Fibroblast of pulmonary artery (primary cell): ENCODE data around the gene ITGAX.

ENCODE experiments used
- DNase-seq: peaks from one replicate; pipeline ENCODE4 v3.0.0-alpha.2; 2010; ENCODE audit warnings: low read depth
- H3K4me3 ChIP-seq: replicated peaks from 2 replicates; pipeline ENCODE4 v1.5.1; 2011; ENCODE audit warnings: low read depth, mild to moderate bottlenecking, control low read depth, low read length, moderate library complexity
- TF ChIP-seq, protein P1 (sequence below): IDR thresholded peaks from 2 replicates; pipeline ENCODE4 v1.5.1; 2011; ENCODE audit warnings: mild to moderate bottlenecking, control low read depth, low read length, inconsistent platforms; ENCODE audit errors: missing control alignments

ITGAX gene

DNA sequence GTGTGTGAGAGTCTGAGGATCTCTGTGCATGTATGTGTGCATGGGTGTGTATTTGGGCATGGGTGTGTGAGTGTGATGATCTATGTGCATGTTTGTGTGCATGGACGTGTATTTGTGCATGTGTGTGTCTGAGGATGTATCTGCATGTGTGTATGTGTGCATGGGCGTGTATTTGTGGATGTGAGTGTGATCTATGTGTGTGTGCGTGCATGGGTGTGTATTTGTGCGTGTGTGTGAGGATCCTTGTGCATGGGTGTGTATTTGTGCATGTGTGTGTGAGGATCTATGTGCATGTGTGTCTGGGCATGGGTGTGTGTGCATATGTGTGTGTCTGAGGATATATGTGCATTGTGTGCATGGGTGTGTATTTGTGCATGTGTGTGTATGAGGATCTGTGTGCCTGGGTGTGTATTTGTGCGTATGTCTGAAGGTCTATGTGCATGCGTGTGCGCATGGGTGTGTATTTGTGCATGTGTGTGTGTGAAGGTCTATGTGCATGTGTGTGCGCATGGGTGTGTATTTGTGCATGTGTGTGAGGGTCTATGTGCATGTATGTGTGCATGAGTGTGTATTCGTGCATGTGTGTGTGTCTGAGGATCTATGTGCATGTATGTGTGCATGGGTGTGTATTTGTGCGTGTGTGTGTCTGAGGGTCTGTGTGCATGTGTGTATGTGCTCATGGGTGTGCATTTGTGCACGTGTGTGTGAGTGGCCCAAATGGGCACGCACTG, 26.5 kb upstream of the ITGAX start:
- DNase-seq = no peak
- no peak overlapping the region for H3K4me3 ChIP-seq
- TF ChIP-seq, protein P1, sequence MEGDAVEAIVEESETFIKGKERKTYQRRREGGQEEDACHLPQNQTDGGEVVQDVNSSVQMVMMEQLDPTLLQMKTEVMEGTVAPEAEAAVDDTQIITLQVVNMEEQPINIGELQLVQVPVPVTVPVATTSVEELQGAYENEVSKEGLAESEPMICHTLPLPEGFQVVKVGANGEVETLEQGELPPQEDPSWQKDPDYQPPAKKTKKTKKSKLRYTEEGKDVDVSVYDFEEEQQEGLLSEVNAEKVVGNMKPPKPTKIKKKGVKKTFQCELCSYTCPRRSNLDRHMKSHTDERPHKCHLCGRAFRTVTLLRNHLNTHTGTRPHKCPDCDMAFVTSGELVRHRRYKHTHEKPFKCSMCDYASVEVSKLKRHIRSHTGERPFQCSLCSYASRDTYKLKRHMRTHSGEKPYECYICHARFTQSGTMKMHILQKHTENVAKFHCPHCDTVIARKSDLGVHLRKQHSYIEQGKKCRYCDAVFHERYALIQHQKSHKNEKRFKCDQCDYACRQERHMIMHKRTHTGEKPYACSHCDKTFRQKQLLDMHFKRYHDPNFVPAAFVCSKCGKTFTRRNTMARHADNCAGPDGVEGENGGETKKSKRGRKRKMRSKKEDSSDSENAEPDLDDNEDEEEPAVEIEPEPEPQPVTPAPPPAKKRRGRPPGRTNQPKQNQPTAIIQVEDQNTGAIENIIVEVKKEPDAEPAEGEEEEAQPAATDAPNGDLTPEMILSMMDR = no peak

DNA sequence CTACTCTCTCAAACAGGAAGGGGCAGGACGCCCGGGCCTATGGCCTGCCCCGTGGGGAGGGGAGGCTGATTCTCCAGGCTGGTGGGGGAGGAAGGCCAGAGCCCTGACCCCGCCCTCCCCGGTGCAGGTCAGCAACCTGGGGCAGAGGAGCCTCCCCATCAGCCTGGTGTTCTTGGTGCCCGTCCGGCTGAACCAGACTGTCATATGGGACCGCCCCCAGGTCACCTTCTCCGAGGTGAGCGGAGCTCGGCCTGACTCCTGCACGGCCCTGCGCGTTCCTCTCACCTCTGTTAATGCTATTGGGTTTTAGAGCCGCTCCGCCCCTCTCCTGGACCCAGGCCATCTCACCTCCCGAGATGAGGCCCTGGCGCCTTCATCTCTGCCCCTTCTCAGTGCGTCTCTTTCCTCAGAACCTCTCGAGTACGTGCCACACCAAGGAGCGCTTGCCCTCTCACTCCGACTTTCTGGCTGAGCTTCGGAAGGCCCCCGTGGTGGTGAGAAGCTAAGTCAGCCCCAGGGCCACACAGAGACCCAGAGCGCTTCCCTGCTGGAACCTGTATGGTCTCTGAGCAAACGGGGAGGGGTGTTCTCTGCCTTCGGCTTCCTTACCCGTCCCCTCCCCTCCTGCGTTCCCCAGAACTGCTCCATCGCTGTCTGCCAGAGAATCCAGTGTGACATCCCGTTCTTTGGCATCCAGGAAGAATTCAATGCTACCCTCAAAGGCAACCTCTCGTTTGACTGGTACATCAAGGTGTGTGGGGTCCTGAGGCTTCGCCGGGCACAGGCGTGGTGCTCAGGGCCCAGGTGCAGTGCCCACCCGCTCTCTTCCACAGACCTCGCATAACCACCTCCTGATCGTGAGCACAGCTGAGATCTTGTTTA, 25.1 kb upstream of the ITGAX start:
- no peak for DNase-seq
- TF ChIP-seq, protein P1 = no peak
- H3K4me3 ChIP-seq = no peak overlapping the region

DNA sequence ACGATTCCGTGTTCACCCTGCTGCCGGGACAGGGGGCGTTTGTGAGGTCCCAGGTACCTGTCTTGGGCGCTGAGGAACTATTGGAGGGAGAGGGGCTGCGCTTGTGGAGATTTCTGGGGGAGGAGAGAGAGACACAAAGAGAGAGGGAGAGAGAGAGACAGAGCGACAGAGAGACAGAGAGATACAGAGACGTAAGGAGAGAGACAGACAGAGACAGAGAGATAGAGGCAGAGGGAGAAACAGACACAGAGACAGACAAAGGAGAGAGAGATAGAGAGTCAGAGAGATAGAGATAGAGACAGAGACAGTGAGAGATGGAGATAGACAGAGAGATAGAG, 24.5 kb upstream of the ITGAX start:
- no peak for DNase-seq
- no peak overlapping the region for H3K4me3 ChIP-seq
- TF ChIP-seq, protein P1 = no peak

DNA sequence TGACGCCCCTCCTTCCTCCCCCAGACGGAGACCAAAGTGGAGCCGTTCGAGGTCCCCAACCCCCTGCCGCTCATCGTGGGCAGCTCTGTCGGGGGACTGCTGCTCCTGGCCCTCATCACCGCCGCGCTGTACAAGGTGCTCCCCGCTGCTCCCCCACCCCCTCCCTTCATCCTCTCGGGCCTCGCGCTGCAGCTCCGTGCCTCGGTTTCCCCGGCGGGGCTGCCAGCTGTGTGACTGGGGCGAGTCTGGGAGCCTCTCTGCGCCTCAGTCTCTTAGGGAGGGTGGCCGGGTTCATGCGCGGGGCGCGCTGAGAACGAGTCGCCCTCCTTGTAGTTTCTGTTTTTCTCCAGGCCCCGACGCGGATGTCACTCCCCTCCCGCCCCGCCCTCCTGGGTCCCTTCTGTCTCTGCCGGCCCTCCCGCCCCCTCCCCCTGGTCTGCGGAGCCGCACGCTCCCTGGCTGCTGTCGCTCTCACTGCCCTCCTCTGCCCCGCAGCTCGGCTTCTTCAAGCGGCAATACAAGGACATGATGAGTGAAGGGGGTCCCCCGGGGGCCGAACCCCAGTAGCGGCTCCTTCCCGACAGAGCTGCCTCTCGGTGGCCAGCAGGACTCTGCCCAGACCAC, 23.7 kb upstream of the ITGAX start:
- TF ChIP-seq, protein P1 = no peak
- H3K4me3 ChIP-seq = no peak overlapping the region
- DNase-seq = no peak

DNA sequence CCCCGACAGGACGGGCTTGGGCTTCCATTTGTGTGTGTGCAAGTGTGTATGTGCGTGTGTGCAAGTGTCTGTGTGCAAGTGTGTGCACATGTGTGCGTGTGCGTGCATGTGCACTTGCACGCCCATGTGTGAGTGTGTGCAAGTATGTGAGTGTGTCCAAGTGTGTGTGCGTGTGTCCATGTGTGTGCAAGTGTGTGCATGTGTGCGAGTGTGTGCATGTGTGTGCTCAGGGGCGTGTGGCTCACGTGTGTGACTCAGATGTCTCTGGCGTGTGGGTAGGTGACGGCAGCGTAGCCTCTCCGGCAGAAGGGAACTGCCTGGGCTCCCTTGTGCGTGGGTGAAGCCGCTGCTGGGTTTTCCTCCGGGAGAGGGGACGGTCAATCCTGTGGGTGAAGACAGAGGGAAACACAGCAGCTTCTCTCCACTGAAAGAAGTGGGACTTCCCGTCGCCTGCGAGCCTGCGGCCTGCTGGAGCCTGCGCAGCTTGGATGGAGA, 23.1 kb upstream of the ITGAX start:
- TF ChIP-seq, protein P1 = no peak
- no peak overlapping the region for H3K4me3 ChIP-seq
- DNase-seq = no peak

DNA sequence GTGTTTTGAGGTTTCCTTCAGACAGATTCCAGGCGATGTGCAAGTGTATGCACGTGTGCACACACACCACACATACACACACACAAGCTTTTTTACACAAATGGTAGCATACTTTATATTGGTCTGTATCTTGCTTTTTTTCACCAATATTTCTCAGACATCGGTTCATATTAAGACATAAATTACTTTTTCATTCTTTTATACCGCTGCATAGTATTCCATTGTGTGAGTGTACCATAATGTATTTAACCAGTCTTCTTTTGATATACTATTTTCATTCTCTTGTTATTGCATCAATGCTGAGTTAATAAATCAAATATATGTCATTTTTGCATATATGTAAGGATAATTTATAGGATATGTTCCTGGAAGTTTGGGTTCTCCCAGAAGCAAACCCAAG, 22.4 kb upstream of the ITGAX start:
- no peak for DNase-seq
- TF ChIP-seq, protein P1 = no peak
- H3K4me3 ChIP-seq = no peak overlapping the region
